GM23248 (cell line): ENCODE data around the gene CSMD2. TPM values are rescaled to one million over a fixed set of nuclear protein-coding genes. Genes with fewer than 3 reads are reported as not detected.

Experiments used
- DNase-seq: peaks from one replicate; pipeline ENCODE4 v3.0.0-alpha.2; 2015
- H2AFZ ChIP-seq: fragments of 200-600 bp; sonication (generic); 2 replicates; pipeline ENCODE4 v1.6.1; 2016; ENCODE audit warnings: antibody characterized with exemption
- H3F3A ChIP-seq: fragments of 200-600 bp; sonication (generic); 2 replicates; pipeline ENCODE4 v1.6.1; 2016; ENCODE audit warnings: mild to moderate bottlenecking, antibody characterized with exemption, mixed run types; ENCODE audit not compliant: insufficient read depth
- H3K27ac ChIP-seq: fragments of 200-600 bp; sonication (generic); 2 replicates; pipeline ENCODE4 v1.5.1; 2016; ENCODE audit warnings: mild to moderate bottlenecking
- H3K27me3 ChIP-seq: fragments of 200-600 bp; sonication (generic); replicated peaks from 2 replicates; pipeline ENCODE4 v1.6.1; 2016; ENCODE audit warnings: mild to moderate bottlenecking; ENCODE audit not compliant: insufficient read depth
- H3K36me3 ChIP-seq: fragments of 200-600 bp; sonication (generic); 2 replicates; pipeline ENCODE4 v1.6.1; 2016; ENCODE audit warnings: low read depth, mild to moderate bottlenecking
- H3K4me1 ChIP-seq: fragments of 200-600 bp; sonication (generic); 2 replicates; pipeline ENCODE4 v1.6.1; 2016; ENCODE audit warnings: mild to moderate bottlenecking; ENCODE audit not compliant: insufficient read depth
- H3K4me2 ChIP-seq: fragments of 200-600 bp; sonication (generic); one replicate; pipeline ENCODE4 v1.6.1; 2016; ENCODE audit warnings: mild to moderate bottlenecking; ENCODE audit not compliant: unreplicated experiment
- H3K4me3 ChIP-seq: fragments of 200-600 bp; sonication (generic); 2 replicates; pipeline ENCODE4 v1.5.1; 2016; ENCODE audit warnings: mild to moderate bottlenecking
- H3K79me2 ChIP-seq: fragments of 200-600 bp; sonication (generic); 2 replicates; pipeline ENCODE4 v1.6.1; 2016; ENCODE audit warnings: mild to moderate bottlenecking; ENCODE audit not compliant: insufficient read depth
- H3K9ac ChIP-seq: fragments of 200-600 bp; sonication (generic); 2 replicates; pipeline ENCODE4 v1.6.1; 2016; ENCODE audit warnings: mild to moderate bottlenecking
- H3K9me2 ChIP-seq: fragments of 200-600 bp; sonication (generic); 2 replicates; pipeline ENCODE4 v1.6.1; 2016; ENCODE audit warnings: mixed run types, mild to moderate bottlenecking, moderate library complexity; ENCODE audit not compliant: insufficient read depth
- H3K9me3 ChIP-seq: fragments of 200-600 bp; sonication (generic); one replicate; pipeline ENCODE4 v1.6.1; 2017; ENCODE audit warnings: low read depth
- H4K20me1 ChIP-seq: fragments of 200-600 bp; sonication (generic); 2 replicates; pipeline ENCODE4 v1.6.0; 2016; ENCODE audit not compliant: insufficient read depth
- EZH2 ChIP-seq: fragments of 200-600 bp; sonication (generic); IDR thresholded peaks from 2 replicates; pipeline ENCODE4 v1.6.1; 2018; ENCODE audit warnings: antibody characterized with exemption, mild to moderate bottlenecking; ENCODE audit not compliant: insufficient read depth, poor library complexity, severe bottlenecking
- EZH2phosphoT487 ChIP-seq: fragments of 200-600 bp; sonication (generic); IDR thresholded peaks from 2 replicates; pipeline ENCODE4 v1.6.1; 2018; ENCODE audit warnings: antibody characterized with exemption, moderate library complexity, mild to moderate bottlenecking, low read depth; ENCODE audit not compliant: insufficient read depth
- whole genome bisulfite sequencing, 2 experiments: methylation state at CpG; one replicate each; pipeline ENCODE4 v1.1.6; 2015 to 2017; ENCODE audit warnings: low lambda C conversion rate in 2 of 2, low coverage in 1 of 2; ENCODE audit errors: missing lambda C conversion rate in 2 of 2; 5-methylcytosine and 5-hydroxymethylcytosine counted together
- in situ Hi-C: fragments of 300-500 bp; cut with MboI; formaldehyde crosslinking; loops from 2 replicates; pipeline ENCODE4 v1.15.0; 2020
- polyA plus RNA-seq: library from polyadenylated mRNA; unstranded; fragments of >200 nt; fragmentation: Nextera tagmentation; extraction: Ambion mirVana; gene quantifications from 2 replicates; pipeline ENCODE4 v1.2.1, GENCODE V29; 2016
- total RNA-seq: library from RNA; depleted of rRNA; stranded (reverse); fragments of >200 nt; shearing (Covaris generic); gene quantifications from 2 replicates; pipeline ENCODE4 v1.2.3, GENCODE V29; 2014

Gene CSMD2
- total and polyA plus RNA-seq, 2 experiments from 2014 or later, result 4.5 to 7.1 TPM

GRCh38 chr1:34127006-34128000, 37.7 kb downstream of the CSMD2 start:
- no peak overlapping the region for H3K4me3 ChIP-seq
- no peak for TF ChIP-seq EZH2
- no peak for TF ChIP-seq EZH2phosphoT487
- no peak overlapping the region for H2AFZ ChIP-seq
- no peaks in the 10 kb centered on the region for H4K20me1 ChIP-seq
- no peak for DNase-seq
- peaks cover 3% of the 10 kb centered on the region; the same call in 1 of the 2 replicates for H3K4me1 ChIP-seq
- no peaks in the 10 kb centered on the region for H3K36me3 ChIP-seq
- peaks cover 58% of the 10 kb centered on the region for H3K79me2 ChIP-seq
- H3K9me2 ChIP-seq, result no peaks in the 10 kb centered on the region
- in situ Hi-C loops, result no loop called here
- no peak overlapping the region for H3K4me2 ChIP-seq
- 90 to 92% methylated on average over 15 of the region's 15 CpGs for WGBS, 2 experiments
- no peak overlapping the region for H3K27ac ChIP-seq
- no peaks in the 10 kb centered on the region for H3K27me3 ChIP-seq
- no peak overlapping the region for H3K9ac ChIP-seq
- H3F3A ChIP-seq, result no peaks in the 10 kb centered on the region
- H3K9me3 ChIP-seq, result no peaks in the 10 kb centered on the region

GRCh38 chr1:34126486-34126885, 38.5 kb downstream of the CSMD2 start:
- H3K27ac ChIP-seq, result no peak overlapping the region
- no peaks in the 10 kb centered on the region for H3F3A ChIP-seq
- no peak for DNase-seq
- H3K4me1 ChIP-seq, result peaks cover under 1% of the 10 kb centered on the region; the same call in 1 of the 2 replicates
- H3K9me3 ChIP-seq, result no peaks in the 10 kb centered on the region
- H3K27me3 ChIP-seq, result no peaks in the 10 kb centered on the region
- in situ Hi-C loops, result no loop called here
- 86 to 89% methylated on average over 6 of the region's 6 CpGs for WGBS, 2 experiments
- no peak overlapping the region for H3K4me2 ChIP-seq
- no peak overlapping the region for H3K4me3 ChIP-seq
- no peaks in the 10 kb centered on the region for H3K36me3 ChIP-seq
- no peak overlapping the region for H3K9ac ChIP-seq
- H4K20me1 ChIP-seq, result no peaks in the 10 kb centered on the region
- TF ChIP-seq EZH2phosphoT487 (no peak), EZH2 (no peak)
- no peaks in the 10 kb centered on the region for H3K9me2 ChIP-seq
- no peak overlapping the region for H2AFZ ChIP-seq
- H3K79me2 ChIP-seq, result peaks cover 56% of the 10 kb centered on the region

GRCh38 chr1:34125721-34126380, 39.2 kb downstream of the CSMD2 start:
- H3K9me3 ChIP-seq, result no peaks in the 10 kb centered on the region
- WGBS, 2 experiments, result 80 to 86% methylated on average over 5 of the region's 5 CpGs
- peak; percentile 23 for DNase-seq

GRCh38 chr1:34122080-34122932, 42.7 kb downstream of the CSMD2 start:
- no peaks in the 10 kb centered on the region for H3K9me3 ChIP-seq
- H3K9me2 ChIP-seq, result no peaks in the 10 kb centered on the region
- no peaks in the 10 kb centered on the region for H3K4me1 ChIP-seq
- H3K27me3 ChIP-seq, result no peaks in the 10 kb centered on the region
- peaks cover 70% of the 10 kb centered on the region for H3K79me2 ChIP-seq
- H2AFZ ChIP-seq, result no peak overlapping the region
- H4K20me1 ChIP-seq, result no peaks in the 10 kb centered on the region
- in situ Hi-C loops, result no loop called here
- H3K4me3 ChIP-seq, result no peak overlapping the region
- no peak overlapping the region for H3K4me2 ChIP-seq
- TF ChIP-seq EZH2phosphoT487 (no peak), EZH2 (no peak)
- no peak overlapping the region for H3K27ac ChIP-seq
- no peak overlapping the region for H3K9ac ChIP-seq
- H3F3A ChIP-seq, result no peaks in the 10 kb centered on the region
- DNase-seq, result no peak
- WGBS, 2 experiments, result 91 to 95% methylated on average over 10 of the region's 10 CpGs
- H3K36me3 ChIP-seq, result no peaks in the 10 kb centered on the region

More at GRCh38 chr1:34125721-34126380, 39.2 kb downstream of the CSMD2 start:
- H4K20me1 ChIP-seq, result no peaks in the 10 kb centered on the region
- no peak overlapping the region for H3K9ac ChIP-seq
- H3K9me2 ChIP-seq, result no peaks in the 10 kb centered on the region
- no peak overlapping the region for H3K4me3 ChIP-seq
- H3K4me1 ChIP-seq, result no peaks in the 10 kb centered on the region
- TF ChIP-seq EZH2, result no peak
- TF ChIP-seq EZH2phosphoT487, result no peak
- H3K79me2 ChIP-seq, result peaks cover 50% of the 10 kb centered on the region
- H3K27me3 ChIP-seq, result no peaks in the 10 kb centered on the region
- no peak overlapping the region for H3K4me2 ChIP-seq
- H3F3A ChIP-seq, result no peaks in the 10 kb centered on the region
- in situ Hi-C loops, result no loop called here
- no peak overlapping the region for H2AFZ ChIP-seq
- no peaks in the 10 kb centered on the region for H3K36me3 ChIP-seq
- H3K27ac ChIP-seq, result no peak overlapping the region
